ENCODE measurements around the gene CLK2.
A peak's percentile ranks its signal among the peaks of the same experiment; 100 is the strongest.
"Not testable (repeated sequence)": the region's sequence is repeated elsewhere in the genome, so short reads cannot be mapped to it uniquely, and the experiment has no call there.

CLK2 gene

DNA sequence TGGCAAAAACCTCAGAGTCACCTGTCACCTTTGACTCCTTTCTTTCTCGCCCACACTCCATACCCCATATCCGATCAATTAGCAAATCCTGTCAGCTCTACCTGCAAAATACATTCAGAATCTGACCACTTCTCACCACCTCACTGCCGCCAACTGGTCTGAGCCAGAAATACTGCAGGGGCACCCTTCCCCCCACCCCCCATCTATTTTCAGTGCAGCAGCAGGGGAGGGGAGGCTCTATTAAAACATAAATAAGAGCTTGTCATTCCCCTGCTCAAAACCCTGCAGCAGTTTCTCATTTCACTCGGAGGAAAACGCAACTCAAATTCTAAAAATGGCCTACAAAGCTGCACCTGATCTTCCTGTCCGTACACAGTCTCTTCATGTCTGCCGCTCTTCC lies 24.1 kb upstream of the CLK2 start:
- no peak for DNase-seq (ENCODE audit: extremely low read depth in 1 of 2, low read depth in 1 of 2)

DNA sequence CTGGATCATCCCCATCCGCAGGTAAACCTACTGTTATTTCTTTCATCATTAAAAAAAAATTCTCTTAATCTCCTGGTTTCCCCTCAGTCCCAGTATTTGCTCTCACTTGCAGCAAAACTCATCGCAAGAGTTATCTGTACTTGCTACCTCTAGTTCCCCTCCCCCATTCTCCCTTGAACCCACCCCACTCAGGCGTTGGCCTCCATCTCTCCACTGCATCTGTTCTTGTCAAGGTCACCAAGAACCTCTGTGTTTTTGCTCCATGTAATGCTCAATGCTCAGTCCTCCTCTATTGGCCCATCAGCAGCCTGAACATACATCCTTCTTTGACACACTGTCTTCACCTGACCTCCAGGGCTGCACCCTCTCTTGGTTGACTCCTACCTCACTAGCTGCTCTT lies 23.4 kb upstream of the CLK2 start:
- DNase-seq (ENCODE audit: extremely low read depth in 1 of 2, low read depth in 1 of 2), result no peak

- DNase-seq (ENCODE audit: extremely low read depth in 1 of 2, low read depth in 1 of 2), result no peak
Observed at GRCh38 chr1:155295942-155296267, 22.6 kb upstream of the CLK2 start.

- DNase-seq (ENCODE audit: extremely low read depth in 1 of 2, low read depth in 1 of 2), result no peak
Observed at GRCh38 chr1:155295183-155295941, 22.1 kb upstream of the CLK2 start.

- DNase-seq (ENCODE audit: extremely low read depth in 1 of 2, low read depth in 1 of 2), result no peak
Observed at GRCh38 chr1:155294520-155295182, 21.3 kb upstream of the CLK2 start.

- no peak for DNase-seq (ENCODE audit: extremely low read depth in 1 of 2, low read depth in 1 of 2)
Observed at GRCh38 chr1:155293086-155293749, 19.9 kb upstream of the CLK2 start.

DNA sequence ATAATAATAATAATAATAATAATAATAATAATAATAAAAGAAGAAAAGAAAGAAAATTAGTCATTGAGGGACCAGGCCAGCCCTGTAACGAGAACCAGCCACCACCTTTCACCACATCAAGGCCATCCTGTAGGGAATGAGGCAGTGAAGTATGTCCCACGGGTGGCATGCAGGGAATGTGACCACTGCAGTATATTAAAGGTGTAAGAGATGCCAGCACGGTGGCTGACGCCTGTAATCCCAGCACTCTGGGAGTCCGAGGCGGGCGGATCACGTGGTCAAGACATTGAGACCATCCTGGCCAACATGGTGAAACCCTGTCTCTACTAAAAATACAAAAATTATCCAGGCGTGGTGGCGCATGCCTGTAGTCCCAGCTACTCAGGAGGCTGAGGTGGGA lies 17.7 kb upstream of the CLK2 start:
- DNase-seq (ENCODE audit: extremely low read depth in 1 of 2, low read depth in 1 of 2), result not testable (repeated sequence)

DNA sequence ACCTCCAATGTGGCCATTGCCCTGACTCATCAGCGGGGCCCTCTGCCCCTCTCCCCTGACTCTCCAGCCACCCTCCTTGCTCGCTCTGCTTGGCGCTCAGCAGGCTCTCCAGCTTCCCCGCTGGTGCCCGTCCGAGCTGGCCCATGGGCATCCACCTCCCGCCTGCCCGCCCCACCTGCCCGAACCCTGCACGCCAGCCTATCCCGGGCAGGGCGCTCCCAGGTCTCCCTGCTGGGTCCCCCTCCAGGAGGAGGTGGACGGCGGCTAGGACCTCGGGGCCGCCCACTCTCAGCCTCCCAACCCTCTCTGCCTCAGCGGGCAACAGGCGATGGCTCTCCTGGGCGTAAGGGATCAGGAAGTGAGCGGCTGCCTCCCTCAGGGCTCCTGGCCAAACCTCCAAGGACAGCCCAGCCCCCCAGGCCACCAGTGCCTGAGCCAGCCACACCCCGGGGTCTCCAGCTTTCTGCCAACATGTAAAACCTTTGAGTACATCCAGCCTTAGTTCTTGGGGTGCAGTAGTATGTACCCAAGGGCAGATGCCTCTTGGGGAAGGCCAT lies 14.8 kb upstream of the CLK2 start:
- no peak for DNase-seq (ENCODE audit: extremely low read depth in 1 of 2, low read depth in 1 of 2)

- no peak for DNase-seq (ENCODE audit: extremely low read depth in 1 of 2, low read depth in 1 of 2)
Observed at GRCh38 chr1:155286544-155286943, 13.2 kb upstream of the CLK2 start.

GRCh38 chr1:155285631-155286044 lies 12.3 kb upstream of the CLK2 start:
- no peak for DNase-seq (ENCODE audit: extremely low read depth in 1 of 2, low read depth in 1 of 2)

DNA sequence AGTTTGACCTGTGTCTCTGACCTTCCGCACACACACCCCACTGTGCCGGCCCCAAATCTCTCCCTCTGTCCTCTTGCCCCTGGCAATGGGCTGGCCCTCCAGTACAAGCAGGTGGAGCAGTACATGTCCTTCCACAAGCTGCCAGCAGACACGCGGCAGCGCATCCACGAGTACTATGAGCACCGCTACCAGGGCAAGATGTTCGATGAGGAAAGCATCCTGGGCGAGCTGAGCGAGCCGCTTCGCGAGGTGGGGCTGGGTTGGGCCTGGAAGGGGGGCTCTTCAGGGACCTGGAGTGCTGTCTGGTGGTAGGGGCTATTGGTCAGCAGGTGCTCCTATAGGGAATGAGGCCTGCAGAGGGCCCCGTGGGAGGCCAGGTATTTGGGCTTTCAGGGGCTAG lies 11.8 kb upstream of the CLK2 start:
- DNase-seq (ENCODE audit: extremely low read depth in 1 of 2, low read depth in 1 of 2), result no peak

GRCh38 chr1:155284476-155284875 lies 11.2 kb upstream of the CLK2 start:
- DNase-seq (ENCODE audit: extremely low read depth in 1 of 2, low read depth in 1 of 2), result no peak

DNA sequence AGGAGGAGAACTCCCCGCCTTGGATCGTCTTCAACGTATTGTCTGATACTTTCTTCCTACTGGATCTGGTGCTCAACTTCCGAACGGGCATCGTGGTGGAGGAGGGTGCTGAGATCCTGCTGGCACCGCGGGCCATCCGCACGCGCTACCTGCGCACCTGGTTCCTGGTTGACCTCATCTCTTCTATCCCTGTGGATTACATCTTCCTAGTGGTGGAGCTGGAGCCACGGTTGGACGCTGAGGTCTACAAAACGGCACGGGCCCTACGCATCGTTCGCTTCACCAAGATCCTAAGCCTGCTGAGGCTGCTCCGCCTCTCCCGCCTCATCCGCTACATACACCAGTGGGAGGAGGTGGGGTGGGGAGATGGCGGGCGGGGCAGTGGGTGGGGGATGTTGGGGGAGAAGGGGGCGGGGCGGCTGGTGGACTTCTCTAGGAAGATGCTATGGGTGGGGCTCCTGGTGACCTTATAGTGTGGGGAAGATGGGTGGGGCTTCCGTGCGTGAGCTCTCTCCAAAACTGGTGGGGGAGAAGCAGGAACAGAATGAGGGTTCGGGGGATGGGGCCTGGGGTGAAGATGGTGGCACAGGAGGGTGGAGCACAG lies 9.3 kb upstream of the CLK2 start:
- DNase-seq (ENCODE audit: extremely low read depth in 1 of 2, low read depth in 1 of 2), result no peak

- no peak for DNase-seq (ENCODE audit: extremely low read depth in 1 of 2, low read depth in 1 of 2)
Observed at GRCh38 chr1:155279268-155279667, 6.0 kb upstream of the CLK2 start.

DNA sequence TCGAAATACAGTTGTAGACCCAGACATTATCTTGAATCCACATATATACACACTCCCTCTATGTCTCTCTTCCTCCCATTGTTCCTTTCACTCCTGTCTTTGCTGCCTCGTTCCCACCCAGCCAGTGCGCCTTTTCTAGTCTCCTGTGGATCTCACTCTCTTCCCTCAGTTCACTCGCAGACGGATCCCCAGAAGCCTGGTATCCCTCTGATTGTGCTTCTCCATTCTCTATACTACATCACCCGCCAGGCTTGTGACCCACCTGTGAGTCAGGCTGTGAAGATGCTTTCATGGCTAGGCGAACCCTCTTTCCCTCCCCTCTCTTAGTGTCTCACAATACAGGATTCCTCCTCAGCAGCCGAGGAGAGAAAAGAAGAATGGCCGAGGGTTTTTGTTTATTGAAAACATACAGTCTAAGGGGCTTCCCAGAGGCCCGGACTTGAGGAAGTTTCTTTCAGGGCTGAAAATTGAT lies 5.4 kb upstream of the CLK2 start:
- DNase-seq (ENCODE audit: extremely low read depth in 1 of 2, low read depth in 1 of 2), result no peak

DNA sequence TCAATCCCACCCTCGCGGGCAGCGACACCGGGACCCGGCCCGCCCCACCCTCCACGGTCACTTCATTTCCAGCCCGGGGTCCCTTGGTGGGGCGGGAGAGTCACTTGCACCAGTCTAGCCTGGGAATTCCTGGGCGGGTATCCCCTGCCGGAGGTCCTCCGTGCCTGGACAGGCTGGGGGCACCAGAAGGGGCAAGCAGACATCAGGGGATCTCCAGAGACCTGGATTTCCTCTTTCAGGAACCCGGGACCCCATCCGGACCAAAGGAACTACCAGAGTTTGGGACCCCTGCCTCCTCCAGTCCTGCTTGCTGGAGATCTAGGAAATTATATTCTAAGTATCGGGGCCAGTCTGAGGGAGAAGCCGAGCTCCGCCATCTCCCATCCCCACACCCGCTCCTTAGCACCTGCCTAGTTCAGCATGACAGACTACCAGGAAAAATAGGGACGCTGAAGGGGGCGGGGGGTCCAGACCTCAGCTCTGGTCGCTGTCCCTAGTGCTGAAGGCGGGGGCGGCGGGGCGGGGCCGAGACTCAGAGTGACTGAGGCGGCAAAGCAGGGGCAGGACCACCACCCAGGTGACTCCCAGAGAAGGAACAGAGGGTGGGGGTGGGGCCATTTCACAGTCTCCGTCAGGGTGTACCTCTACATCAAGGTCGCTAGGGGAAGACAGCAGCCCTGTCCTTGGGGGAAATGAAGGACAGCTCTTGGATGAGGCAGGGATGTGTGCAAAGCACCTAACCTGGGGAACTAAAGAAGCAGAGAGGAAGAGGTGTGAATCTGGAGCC lies 4.8 kb upstream of the CLK2 start:
- DNase-seq (ENCODE audit: extremely low read depth in 1 of 2, low read depth in 1 of 2), result peak; percentile 47 to 58

GRCh38 chr1:155277070-155277901 lies 4.0 kb upstream of the CLK2 start, which contains the start of gene HCN3:
TSS of gene HCN3 (plus strand) at chr1:155277463. CDS start at chr1:155277591, 128 bp downstream.
- peak; percentile 83 to 87 for DNase-seq (ENCODE audit: extremely low read depth in 1 of 2, low read depth in 1 of 2)

DNA sequence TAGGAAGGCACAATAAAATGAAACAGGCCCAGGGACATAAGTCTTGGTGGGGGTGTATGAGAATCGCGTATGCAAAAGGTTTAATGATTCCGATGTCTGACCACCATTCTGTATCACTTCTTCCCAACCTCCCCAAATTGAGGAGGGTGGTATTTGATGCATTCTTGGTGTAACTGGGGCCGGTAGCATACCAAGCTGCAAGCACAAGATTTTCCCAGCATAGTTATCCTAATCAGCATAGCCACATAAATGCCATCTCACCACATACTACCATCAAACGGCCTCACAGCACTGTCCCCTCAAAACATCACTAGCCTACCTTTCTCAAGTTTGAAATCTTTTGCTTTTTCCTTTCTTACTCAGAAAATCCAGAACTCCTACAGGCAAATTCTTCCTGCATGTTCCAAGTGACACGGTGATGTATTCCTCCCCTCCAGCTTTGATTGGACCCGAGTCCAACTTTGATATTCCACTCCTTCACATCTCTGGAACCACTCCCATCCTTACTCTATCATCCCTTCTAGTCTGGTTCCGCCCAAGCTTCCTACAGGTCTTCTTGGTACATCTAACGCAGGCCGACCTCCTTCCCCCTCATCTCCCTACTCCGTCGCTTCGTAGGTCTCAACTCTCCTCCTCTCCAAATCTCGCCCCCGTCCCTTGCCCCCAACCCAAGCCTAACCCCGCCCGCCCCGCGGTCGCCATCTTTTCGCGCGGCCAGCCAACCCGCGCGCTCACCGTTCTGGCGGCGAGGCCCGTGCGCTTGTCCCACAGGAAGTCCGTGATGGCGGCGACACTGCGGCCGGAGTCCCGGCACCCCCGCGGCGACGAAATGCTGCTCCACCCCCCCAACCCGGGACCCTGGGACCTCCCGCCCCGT lies 600 bp downstream of the CLK2 start:
- DNase-seq (ENCODE audit: extremely low read depth in 1 of 2, low read depth in 1 of 2), result no peak

- no peak for DNase-seq (ENCODE audit: extremely low read depth in 1 of 2, low read depth in 1 of 2)
Observed at GRCh38 chr1:155269381-155269780, 3.9 kb downstream of the CLK2 start.

Data from activated CD8-positive, alpha-beta memory T cell treated with anti-CD3 and anti-CD28 coated beads for 1 hour (primary cell).